ENCODE results near the gene PPP1R36.

PPP1R36 gene

DNA sequence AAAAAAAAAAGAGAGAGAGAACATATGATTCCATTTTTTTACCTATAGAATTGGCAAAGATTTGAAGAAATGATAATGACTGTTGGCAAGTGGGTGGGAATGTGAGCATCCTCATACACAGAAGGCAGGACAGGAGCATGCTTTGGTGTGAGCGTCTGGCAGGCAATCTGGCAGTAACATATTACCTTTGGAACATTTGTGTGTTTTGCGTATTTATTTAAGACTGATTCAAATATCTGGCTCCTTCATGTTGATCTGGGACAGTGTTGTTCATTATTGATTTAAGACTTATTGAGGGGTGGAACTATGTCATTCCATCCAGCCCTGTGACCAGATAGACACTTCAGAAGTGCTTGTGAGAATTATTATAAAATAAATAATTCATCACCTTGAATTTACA lies 53.1 kb downstream of the PPP1R36 start:
- no peak for TF ChIP-seq CTCF (IDR thresholded peaks at IDR 0.05; ENCODE audit: control insufficient read depth, insufficient read depth, low read depth, low read length, missing control alignments)
- DNase-seq (ENCODE audit: low read depth): no peak
- H3K4me3 ChIP-seq (ENCODE audit: control insufficient read depth, low read depth, low read length): no peak overlapping the region

- TF ChIP-seq CTCF (IDR thresholded peaks at IDR 0.05; ENCODE audit: control insufficient read depth, insufficient read depth, low read depth, low read length, missing control alignments): no peak
- no peak for DNase-seq (ENCODE audit: low read depth)
- H3K4me3 ChIP-seq (ENCODE audit: control insufficient read depth, low read depth, low read length): no peak overlapping the region
Measured at GRCh38 chr14:64604001-64604400, 54.2 kb downstream of the PPP1R36 start.

DNA sequence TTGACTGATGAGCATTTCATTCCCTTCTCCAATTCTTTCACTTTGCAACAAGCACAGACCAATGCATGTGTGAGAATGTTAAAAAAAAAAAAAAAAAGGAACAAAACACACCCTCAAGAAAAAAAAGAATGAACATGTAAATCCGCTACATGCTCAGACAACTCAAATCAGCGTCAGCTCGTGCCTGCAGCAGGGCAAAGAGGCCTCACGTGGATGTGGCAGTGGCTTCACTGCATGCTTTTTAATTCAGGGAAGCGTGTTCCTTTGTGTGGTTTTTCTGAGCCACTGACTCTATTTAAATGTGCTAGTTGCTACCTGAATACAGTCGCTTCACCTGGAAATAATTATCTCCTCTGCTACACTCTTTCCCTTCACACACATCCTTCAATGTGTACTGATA lies 55.1 kb downstream of the PPP1R36 start:
- TF ChIP-seq CTCF (IDR thresholded peaks at IDR 0.05; ENCODE audit: control insufficient read depth, insufficient read depth, low read depth, low read length, missing control alignments): no peak
- DNase-seq (ENCODE audit: low read depth): no peak
- H3K4me3 ChIP-seq (ENCODE audit: control insufficient read depth, low read depth, low read length): no peak overlapping the region

GRCh38 chr14:64605926-64606685 lies 56.3 kb downstream of the PPP1R36 start:
- no peak overlapping the region for H3K4me3 ChIP-seq (ENCODE audit: control insufficient read depth, low read depth, low read length)
- no peak for TF ChIP-seq CTCF (IDR thresholded peaks at IDR 0.05; ENCODE audit: control insufficient read depth, insufficient read depth, low read depth, low read length, missing control alignments)
- no peak for DNase-seq (ENCODE audit: low read depth)

DNA sequence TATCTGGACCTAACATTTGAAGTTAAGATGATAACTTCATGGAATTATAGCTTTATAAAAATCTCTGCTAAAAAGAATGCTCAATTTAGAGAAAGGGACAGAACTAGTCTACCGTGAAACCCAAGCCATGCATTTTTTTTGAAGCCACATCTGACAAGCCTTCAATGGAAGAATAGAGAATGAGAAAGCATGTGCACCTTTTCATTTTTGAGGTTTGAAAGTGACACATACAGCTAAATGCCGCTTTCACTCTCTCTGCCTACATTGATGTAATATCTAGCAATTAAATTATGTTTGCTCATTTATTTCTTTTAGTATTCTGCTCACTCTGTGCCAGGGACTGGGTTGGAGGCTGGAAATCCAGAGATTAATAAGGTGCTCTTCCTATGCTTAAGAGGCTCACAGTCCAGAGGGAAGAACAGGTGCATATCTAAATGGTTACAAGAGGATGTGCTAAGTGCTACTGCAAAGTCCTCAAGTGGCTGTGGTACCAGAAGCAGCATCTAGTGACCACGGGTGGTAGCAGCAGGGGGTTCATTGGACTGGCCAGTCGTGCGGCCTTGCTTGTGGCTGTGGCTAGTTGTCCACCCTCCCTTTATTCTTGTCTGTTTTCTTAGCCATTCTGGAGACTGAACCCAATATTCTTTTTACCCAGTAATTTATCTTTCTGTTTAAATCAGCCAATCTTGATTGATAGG lies 60.4 kb downstream of the PPP1R36 start:
- no peak for TF ChIP-seq CTCF (IDR thresholded peaks at IDR 0.05; ENCODE audit: control insufficient read depth, insufficient read depth, low read depth, low read length, missing control alignments)
- no peak for DNase-seq (ENCODE audit: low read depth)
- no peak overlapping the region for H3K4me3 ChIP-seq (ENCODE audit: control insufficient read depth, low read depth, low read length)

DNA sequence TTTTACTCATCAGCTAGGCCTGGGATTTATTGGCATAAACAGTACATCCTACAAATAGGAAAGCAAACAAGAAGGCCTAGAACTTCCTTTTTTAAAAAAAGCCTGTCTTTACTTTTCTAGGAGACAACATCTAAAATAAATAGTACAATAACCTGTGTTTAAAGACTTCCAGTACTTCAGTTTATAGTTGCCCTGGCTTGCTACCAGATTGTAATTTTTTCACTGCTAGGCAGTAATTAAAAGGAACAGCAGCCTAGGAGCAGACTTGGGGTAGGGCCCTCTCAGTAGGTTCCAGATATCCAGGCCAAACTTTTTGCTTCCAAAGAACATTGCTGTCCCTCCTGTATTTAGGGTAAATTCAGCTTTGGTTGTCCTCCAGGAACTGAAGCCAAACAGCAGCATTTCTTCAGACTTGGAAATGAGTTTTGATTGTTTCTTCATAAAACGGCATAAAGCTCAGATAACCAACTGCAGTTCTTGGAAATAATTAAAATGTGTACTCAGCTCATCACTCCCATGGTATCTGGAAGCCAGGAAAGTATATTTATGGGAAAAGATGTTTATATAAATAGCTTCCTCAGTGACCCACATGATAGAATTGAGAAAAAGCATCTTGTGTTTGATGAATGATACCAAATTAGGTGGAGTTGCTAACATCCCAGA lies 61.7 kb downstream of the PPP1R36 start:
- no peak for DNase-seq (ENCODE audit: low read depth)
- TF ChIP-seq CTCF (IDR thresholded peaks at IDR 0.05; ENCODE audit: control insufficient read depth, insufficient read depth, low read depth, low read length, missing control alignments): no peak
- no peak overlapping the region for H3K4me3 ChIP-seq (ENCODE audit: control insufficient read depth, low read depth, low read length)

All from AG09309 (cell line).